Activated T-helper 1 cell treated with anti-CD3 and anti-CD28 coated beads, Interleukin-12 subunit alpha, Interleukin-12 subunit beta, Interleukin-2, Interleukin-4 antibody, amounts not matched to agents 30 ng/mL and 10 ng/mL and 1 ng/mL, durations not matched to agents 14 hours and 24 hours and 36 hours (primary cell): ENCODE results near the gene RALGPS2. TPM values are rescaled to one million over a fixed set of nuclear protein-coding genes. Genes with fewer than 3 reads are reported as not detected.

Source experiments
- DNase-seq: peaks from one replicate; pipeline ENCODE4 v3.0.0; 2021; ENCODE audit warnings: low spot score
- H3K27ac Mint-ChIP-seq: one replicate; pipeline ENCODE4 v1.8.0; 2021; ENCODE audit warnings: mild to moderate bottlenecking, mixed read lengths
- H3K27me3 Mint-ChIP-seq: one replicate; pipeline ENCODE4 v1.8.0; 2022; ENCODE audit warnings: mild to moderate bottlenecking, moderate library complexity, mixed read lengths; ENCODE audit not compliant: insufficient read depth
- H3K36me3 Mint-ChIP-seq: one replicate; pipeline ENCODE4 v1.8.0; 2021; ENCODE audit warnings: low read depth, mixed read lengths
- H3K4me1 Mint-ChIP-seq: one replicate; pipeline ENCODE4 v1.8.0; 2021; ENCODE audit warnings: low read depth, mixed read lengths
- H3K4me3 Mint-ChIP-seq: one replicate; pipeline ENCODE4 v1.8.0; 2021; ENCODE audit warnings: mild to moderate bottlenecking, moderate library complexity, mixed read lengths
- H3K9me3 Mint-ChIP-seq: one replicate; pipeline ENCODE4 v1.8.0; 2021; ENCODE audit warnings: mixed read lengths
- intact Hi-C: fragments of 100-400 bp; cut with micrococcal nuclease; formaldehyde crosslinking; loops from one replicate; pipeline ENCODE4 v1.15.1; 2024
- total RNA-seq: library from RNA; stranded (reverse); gene quantifications from 2 replicates; pipeline ENCODE4 v1.2.3, GENCODE V29; 2022

RALGPS2 gene
- total RNA-seq, 1 donor from 2014 or later, result 1.6 TPM

DNA sequence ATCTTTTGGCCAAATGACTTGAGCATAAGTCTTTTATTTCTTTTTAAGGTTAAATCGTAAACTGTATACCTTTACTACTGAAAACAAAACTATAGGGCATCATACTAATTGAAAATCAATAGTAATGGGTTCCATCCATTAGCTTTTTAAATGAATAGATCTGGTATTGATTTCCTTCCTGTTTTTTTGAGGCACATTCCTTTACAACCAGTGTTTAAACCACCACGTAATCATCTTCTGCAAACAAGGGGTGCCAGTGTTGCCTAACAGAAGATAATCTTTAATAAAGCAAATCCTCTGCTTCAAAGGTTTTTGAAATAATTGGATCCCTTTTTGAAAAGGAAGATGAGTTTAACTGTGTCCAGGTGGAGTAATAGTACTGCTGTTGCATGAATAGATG is 194.5 kb downstream of the RALGPS2 start:
- no peak overlapping the region for H3K27ac Mint-ChIP-seq
- no peak for DNase-seq
- peaks cover 6% of the 10 kb centered on the region for H3K27me3 Mint-ChIP-seq
- H3K4me3 Mint-ChIP-seq, result no peak overlapping the region
- intact Hi-C loops, result no loop called here
- no peaks in the 10 kb centered on the region for H3K9me3 Mint-ChIP-seq
- H3K36me3 Mint-ChIP-seq, result no peaks in the 10 kb centered on the region
- no peaks in the 10 kb centered on the region for H3K4me1 Mint-ChIP-seq

DNA sequence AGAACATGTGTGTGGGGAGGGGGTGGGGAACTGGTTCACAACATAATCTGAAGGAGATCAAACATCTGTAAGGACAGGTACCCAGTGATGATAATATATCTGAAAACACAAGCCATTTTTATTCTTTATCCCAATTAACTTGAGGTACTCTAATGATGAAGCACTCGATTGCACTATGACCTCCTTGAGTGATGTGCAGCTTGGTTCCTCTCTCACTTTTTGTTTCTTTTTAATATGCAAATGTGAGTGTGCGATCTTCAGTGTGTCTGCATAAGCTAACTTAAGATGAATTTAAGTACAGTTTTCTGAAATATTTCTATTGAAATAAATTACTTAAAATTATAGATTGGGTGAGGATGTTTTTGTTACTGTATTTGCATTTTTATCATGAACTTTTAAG is 196.5 kb downstream of the RALGPS2 start:
- intact Hi-C loops, result no loop called here
- no peaks in the 10 kb centered on the region for H3K4me1 Mint-ChIP-seq
- H3K27me3 Mint-ChIP-seq, result peaks cover 6% of the 10 kb centered on the region
- H3K27ac Mint-ChIP-seq, result no peak overlapping the region
- H3K36me3 Mint-ChIP-seq, result no peaks in the 10 kb centered on the region
- no peak overlapping the region for H3K4me3 Mint-ChIP-seq
- no peak for DNase-seq
- no peaks in the 10 kb centered on the region for H3K9me3 Mint-ChIP-seq

DNA sequence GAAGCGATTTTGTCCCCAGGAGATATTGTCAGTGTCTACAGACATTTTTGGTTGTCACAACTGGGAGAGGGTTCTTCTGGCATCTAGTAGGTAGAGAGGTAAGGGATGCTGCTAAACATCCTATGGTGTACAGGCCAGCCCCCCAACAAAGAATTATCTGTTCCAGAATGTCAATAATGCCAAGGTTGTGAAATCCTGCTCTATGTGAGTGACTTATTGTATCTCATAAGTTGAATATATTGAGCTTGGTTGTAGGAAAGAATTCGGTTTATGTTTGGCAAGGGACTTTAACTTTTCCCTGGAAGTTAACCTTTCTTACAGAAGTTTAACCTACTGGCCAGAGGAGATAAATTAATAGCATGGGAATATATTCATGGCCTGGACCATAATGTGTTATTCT is 198.5 kb downstream of the RALGPS2 start:
- intact Hi-C loops, result no loop called here
- Mint-ChIP-seq H3K9me3 (no peaks in the 10 kb centered on the region), H3K27me3 (peaks cover 9% of the 10 kb centered on the region), H3K4me1 (no peaks in the 10 kb centered on the region), H3K36me3 (no peaks in the 10 kb centered on the region), H3K4me3 (no peak overlapping the region), H3K27ac (no peak overlapping the region)
- DNase-seq, result no peak

DNA sequence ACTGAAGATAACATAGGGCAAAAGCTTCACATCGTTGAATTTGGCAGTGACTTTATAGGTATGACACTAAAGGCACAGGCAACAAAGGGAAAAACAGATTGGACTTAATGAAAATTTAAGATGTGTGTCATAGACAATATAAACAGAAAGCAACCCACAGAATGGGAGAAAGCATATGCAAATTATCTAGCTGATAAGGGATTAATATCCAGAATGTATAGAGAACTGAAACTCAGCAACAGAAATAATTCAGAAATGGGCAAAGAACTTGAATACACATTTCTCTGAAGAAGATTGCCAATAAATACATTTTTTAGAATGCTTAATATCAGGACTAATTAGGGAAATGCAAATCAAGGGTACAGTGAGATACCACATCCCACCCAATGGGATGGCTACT is 201.0 kb downstream of the RALGPS2 start:
- Mint-ChIP-seq H3K36me3 (no peaks in the 10 kb centered on the region), H3K9me3 (no peaks in the 10 kb centered on the region)
- intact Hi-C loops, result no loop called here

DNA sequence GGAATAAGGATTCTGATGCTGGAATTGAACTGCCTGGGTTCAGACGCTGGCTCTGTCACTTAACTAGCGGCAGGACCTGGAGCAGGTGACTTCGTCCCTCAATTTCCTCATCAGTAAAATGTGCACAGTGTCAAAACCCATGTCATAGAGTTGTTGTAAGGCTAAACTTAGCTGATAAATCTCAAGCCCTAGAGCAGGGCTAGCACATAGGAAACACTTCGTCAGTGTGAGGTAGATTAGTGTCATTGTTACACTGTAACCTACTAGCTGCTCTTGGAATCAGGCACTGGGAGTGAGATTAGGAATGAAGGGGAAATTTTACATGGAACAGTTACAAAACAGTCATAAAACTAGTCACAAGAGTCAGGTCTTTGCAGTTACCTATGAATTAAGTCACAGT is 202.0 kb downstream of the RALGPS2 start:
- no peaks in the 10 kb centered on the region for H3K36me3 Mint-ChIP-seq
- DNase-seq, result no peak
- no peaks in the 10 kb centered on the region for H3K4me1 Mint-ChIP-seq
- H3K9me3 Mint-ChIP-seq, result no peaks in the 10 kb centered on the region
- H3K27me3 Mint-ChIP-seq, result peaks cover 12% of the 10 kb centered on the region
- no peak overlapping the region for H3K4me3 Mint-ChIP-seq
- intact Hi-C loops, result no loop called here
- H3K27ac Mint-ChIP-seq, result no peak overlapping the region

More for the DNA sequence above, 201.0 kb downstream of the RALGPS2 start:
- no peak overlapping the region for H3K4me3 Mint-ChIP-seq
- H3K27ac Mint-ChIP-seq, result no peak overlapping the region
- DNase-seq, result no peak
- no peaks in the 10 kb centered on the region for H3K4me1 Mint-ChIP-seq
- peaks cover 12% of the 10 kb centered on the region for H3K27me3 Mint-ChIP-seq

DNA sequence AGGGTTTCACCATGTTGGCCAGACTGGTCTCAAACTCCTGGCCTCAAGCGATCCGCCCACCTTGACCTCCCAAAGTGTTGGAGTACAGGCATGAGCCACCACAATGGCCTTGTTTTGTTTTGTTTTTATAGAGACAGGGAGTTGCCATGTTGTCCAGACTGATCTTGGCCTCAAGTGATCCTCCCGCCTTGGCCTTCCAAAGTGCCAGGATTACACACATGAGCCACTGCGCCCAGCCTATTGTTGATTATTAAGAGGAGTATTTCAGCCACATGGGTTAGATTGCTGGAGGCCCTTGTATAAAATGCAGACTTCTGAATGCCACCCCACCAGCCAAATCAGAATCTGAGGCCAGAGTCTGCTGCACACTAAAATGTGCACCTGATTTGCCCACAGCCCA is 203.0 kb downstream of the RALGPS2 start:
- Mint-ChIP-seq H3K4me3 (no peak overlapping the region), H3K9me3 (no peaks in the 10 kb centered on the region), H3K4me1 (no peaks in the 10 kb centered on the region), H3K36me3 (no peaks in the 10 kb centered on the region), H3K27me3 (peaks cover 7% of the 10 kb centered on the region), H3K27ac (no peak overlapping the region)
- DNase-seq, result no peak
- intact Hi-C loops, result no loop called here

DNA sequence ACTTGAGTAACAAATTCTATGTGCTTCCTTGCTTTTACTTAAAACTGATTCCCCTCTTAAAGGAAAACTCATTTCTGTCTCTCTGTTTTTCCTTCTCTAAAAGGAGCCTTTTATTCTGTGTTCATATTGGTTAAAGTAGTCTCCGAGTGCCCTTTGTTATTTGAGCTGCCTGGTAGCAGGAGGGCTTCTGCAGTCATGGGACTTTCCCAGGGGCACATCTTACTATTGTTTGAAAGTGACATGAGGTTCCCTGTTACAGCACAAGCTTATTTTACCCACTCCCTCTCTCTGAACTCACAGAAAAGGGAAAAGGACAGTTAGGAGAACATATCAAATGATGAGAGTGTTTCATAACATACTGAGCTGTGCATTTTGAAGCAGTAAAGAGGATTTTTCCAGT is 203.9 kb downstream of the RALGPS2 start:
- no peak for DNase-seq
- peaks cover 7% of the 10 kb centered on the region for H3K27me3 Mint-ChIP-seq

DNA sequence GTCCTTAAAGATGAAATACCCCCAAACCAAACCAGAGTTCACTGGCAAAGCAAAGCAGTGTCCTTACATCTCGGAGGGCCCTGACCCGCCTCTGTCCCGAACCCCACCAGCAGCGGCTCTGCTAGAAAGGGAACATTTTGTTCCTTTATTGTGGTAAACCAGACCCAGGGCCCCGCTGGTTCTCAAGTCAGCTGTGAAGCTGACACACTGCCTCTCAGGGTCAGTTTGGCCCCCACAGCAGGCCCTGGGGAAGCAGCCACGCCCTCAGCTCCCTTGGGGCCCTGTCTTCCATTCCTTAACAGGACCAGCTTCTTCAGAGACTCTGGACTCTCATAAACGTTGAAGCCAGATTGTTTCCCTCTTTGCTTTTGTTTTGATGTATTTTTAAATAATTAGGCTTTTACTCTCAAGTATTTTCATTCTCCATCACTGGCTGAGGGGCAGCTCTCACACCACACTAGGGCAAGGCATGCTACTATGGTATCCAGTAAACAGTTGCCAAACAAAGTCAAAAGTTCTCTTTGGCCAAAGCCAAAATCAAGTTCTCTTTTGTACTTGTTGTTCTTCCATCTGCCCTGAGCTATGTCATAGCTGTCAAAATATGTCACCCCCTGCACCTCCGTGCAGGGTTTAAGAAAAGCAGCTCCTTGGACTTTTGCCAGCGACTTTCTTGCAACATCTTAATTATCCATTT is 207.0 kb downstream of the RALGPS2 start:
- DNase-seq, result no peak
- H3K27ac Mint-ChIP-seq, result no peak overlapping the region

More for the DNA sequence above, 203.9 kb downstream of the RALGPS2 start:
- Mint-ChIP-seq H3K9me3 (no peaks in the 10 kb centered on the region), H3K36me3 (no peaks in the 10 kb centered on the region), H3K4me1 (no peaks in the 10 kb centered on the region), H3K27ac (no peak overlapping the region), H3K4me3 (no peak overlapping the region)
- intact Hi-C loops, result no loop called here

DNA sequence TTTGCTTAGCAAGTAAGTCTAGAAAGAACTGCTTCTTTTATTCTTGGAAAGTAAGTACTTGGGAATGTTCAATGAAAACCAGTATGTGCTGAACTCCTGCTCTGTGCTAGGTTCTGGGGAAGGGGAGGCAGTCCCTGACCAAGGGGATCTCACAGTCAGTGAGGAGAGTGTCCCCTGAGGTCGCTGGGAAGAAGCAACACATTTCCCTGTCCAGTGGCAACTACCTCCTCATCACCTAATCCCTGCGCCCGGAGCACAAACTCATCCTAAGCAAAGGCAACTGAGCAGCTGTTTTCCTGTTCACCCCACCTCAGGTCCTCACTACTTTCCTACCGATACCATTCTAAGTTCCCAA is 207.5 kb downstream of the RALGPS2 start:
- no peaks in the 10 kb centered on the region for H3K36me3 Mint-ChIP-seq
- H3K9me3 Mint-ChIP-seq, result no peaks in the 10 kb centered on the region
- H3K4me3 Mint-ChIP-seq, result no peak overlapping the region
- intact Hi-C loops, result no loop called here
- no peaks in the 10 kb centered on the region for H3K4me1 Mint-ChIP-seq
- no peak overlapping the region for H3K27ac Mint-ChIP-seq
- DNase-seq, result no peak
- peaks cover 6% of the 10 kb centered on the region for H3K27me3 Mint-ChIP-seq

More for the DNA sequence above, 207.0 kb downstream of the RALGPS2 start:
- H3K4me1 Mint-ChIP-seq, result no peaks in the 10 kb centered on the region
- no peaks in the 10 kb centered on the region for H3K9me3 Mint-ChIP-seq
- intact Hi-C loops, result no loop called here
- peaks cover 7% of the 10 kb centered on the region for H3K27me3 Mint-ChIP-seq
- H3K4me3 Mint-ChIP-seq, result no peak overlapping the region
- H3K36me3 Mint-ChIP-seq, result no peaks in the 10 kb centered on the region

DNA sequence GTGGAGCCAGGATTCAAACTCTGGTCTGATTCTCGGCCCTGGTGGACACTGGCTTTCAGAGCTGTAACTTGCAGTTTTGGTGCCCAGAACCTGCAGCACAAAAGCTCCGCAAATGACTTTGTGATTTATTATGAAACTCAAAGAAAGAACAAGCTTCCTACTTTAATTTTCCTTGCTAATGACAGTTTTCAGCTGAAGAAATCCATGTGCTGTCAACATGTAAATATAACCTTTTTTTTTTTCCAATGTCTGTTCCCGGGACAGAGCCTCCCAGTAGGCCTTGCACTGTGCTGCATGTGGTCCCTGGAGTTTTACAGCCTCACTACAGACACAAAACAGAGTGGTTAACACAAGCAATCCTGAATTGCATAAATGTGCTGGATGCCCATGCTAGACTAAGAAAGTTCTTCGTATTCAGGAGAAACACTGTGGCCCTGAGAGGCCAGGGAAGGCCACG is 208.1 kb downstream of the RALGPS2 start:
- intact Hi-C loops, result no loop called here
- no peak for DNase-seq
- Mint-ChIP-seq H3K27ac (no peak overlapping the region), H3K4me1 (no peaks in the 10 kb centered on the region), H3K36me3 (no peaks in the 10 kb centered on the region), H3K9me3 (no peaks in the 10 kb centered on the region), H3K4me3 (no peak overlapping the region), H3K27me3 (peaks cover 5% of the 10 kb centered on the region)

DNA sequence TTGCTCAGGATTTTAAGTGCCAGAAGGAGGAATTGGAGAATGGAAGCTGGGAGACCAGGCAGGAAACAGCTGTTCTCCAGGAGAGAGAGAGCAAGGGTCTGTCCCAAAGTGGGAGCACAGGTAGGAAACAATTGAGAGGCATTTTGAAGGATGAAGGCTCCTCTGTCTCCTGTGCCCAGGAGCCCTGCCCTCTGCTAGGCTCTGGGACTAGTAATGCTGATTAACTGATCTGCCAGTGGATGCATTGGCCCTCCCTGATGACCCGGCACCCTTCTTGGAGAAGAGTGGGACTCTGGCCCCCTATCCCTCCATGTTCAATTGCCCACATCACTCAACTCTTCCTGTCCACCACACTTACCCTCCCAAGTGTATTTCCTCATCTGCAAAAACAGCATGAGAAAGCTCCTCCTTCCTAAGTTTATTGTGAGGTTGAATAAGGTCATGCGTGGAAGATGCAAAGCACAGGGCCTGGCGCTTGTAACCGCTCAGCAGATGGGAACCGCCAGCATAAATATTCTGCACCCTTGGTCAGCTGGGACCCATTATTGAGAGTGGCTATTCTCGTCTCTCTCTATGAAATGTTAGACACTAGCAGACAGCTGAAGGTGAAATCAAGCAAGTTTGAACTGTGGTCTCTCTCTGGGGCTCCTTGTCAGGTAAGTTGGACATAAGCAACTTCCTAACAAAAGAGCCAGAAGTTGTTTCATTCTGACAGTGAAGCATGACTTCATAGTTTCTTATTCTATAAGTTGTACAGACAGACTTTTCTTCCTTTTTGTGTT is 208.9 kb downstream of the RALGPS2 start:
- no peak overlapping the region for H3K4me3 Mint-ChIP-seq
- no peak for DNase-seq
- no peaks in the 10 kb centered on the region for H3K9me3 Mint-ChIP-seq
- intact Hi-C loops, result no loop called here
- peaks cover 8% of the 10 kb centered on the region for H3K27me3 Mint-ChIP-seq
- no peaks in the 10 kb centered on the region for H3K4me1 Mint-ChIP-seq
- H3K36me3 Mint-ChIP-seq, result no peaks in the 10 kb centered on the region
- no peak overlapping the region for H3K27ac Mint-ChIP-seq

DNA sequence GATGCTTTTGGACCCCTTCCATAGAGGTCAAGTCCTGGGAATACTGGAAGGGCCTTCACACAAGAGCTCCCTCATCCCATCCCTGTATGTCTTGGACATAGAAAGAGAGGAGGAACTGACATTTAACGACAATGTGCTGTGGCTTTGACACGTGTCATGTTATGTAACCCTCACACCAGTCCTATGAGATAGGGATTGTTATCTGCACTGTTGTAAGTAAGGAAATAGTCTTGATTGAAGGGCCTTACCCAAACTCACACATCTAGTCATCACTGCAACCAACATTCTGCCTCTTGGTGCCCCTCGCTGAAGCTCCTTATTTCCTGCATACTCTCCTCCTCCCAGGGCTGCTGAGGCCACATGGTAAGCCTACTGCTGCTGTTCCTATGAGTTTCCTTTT is 209.5 kb downstream of the RALGPS2 start:
- Mint-ChIP-seq H3K4me1 (no peaks in the 10 kb centered on the region), H3K27ac (no peak overlapping the region), H3K4me3 (no peak overlapping the region), H3K9me3 (no peaks in the 10 kb centered on the region), H3K27me3 (peaks cover 8% of the 10 kb centered on the region), H3K36me3 (no peaks in the 10 kb centered on the region)
- no peak for DNase-seq
- intact Hi-C loops, result no loop called here

DNA sequence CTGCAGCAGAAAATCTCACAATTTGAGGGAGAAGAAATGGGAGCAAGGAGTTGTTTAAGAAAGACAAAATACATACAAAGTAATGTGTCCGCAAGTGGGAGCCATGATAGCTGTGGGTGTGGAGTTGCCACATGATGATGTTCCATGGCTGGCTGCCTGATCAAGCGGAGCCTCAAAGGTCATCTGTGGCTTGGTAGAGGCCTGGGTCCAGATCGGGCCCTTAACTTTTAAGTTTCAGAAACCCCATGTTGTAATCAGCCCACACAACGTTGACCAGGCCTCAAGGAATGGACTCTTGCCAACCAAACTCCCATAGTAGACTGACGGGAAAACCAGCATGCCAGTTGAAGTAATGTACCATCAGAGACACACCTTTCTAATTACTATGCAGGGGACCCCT is 210.6 kb downstream of the RALGPS2 start:
- H3K9me3 Mint-ChIP-seq, result no peaks in the 10 kb centered on the region

More for the DNA sequence above, 210.6 kb downstream of the RALGPS2 start:
- Mint-ChIP-seq H3K27ac (no peak overlapping the region), H3K4me3 (no peak overlapping the region), H3K36me3 (no peaks in the 10 kb centered on the region), H3K27me3 (peaks cover 3% of the 10 kb centered on the region), H3K4me1 (no peaks in the 10 kb centered on the region)
- intact Hi-C loops, result no loop called here
- DNase-seq, result no peak
